Dedifferentiated amniotic fluid mesenchymal stem cell (primary cell): ENCODE data around the gene DLX6.

Experiments
- DNase-seq: peaks from one replicate; pipeline ENCODE4 v3.0.0-alpha.2; 2016; ENCODE audit errors: extremely low spot score

Gene DLX6

DNA sequence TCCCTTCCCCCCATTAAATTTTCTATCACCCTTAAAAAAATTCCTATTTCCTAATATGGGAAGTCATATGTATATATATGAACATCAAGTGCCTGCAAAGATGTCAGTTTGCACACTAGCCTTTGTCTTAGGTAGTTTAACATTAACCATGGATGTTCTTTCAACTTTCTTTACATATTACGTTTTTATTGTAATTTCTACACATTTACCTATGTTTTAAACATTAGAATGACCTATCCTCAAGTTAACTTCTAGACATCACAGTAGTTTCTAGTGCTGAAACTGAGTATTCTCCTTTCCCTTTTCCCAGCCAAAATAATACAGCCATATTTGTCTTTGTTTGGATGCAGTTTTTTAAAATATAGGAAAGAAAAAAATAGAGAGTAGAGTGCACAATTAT lies 5.8 kb downstream of the DLX6 start:
- no peak for DNase-seq

DNA sequence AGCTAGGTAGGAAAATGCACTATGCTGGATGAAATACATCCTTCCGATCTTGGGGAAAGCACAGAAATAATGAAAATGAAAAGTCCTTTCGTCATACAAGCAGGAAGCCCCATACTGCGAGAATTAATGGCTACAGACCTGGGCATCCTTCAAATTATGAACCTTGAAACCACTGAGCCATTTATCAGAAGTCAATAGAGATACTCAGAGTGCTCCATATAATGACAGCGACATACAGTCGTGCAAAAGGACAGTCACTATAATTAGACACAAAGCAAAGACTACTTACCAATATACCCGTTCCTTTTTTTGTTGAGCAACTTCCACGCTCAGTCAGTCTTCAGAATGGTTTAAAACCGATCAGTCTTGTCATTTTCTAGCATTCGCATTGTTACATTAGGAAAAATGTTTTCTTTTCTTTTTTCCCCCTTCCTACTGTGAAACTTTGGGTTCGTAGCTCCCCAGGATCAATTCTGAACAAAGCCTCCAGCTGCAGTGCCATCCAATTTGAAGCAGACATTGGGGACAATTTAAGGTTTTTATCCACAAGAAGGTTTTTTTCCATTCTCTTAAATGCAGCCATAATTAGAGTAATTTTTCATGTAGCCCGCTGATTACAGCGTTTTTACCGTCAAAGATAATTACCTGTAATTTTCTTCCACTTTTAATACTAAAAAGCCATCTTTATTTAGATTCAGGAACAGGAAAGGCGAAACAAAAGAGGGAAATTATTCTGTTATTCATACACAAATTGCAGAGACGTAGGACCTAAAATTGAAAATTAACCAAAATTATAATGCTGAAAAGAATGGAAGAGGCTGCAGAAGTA lies 6.4 kb downstream of the DLX6 start:
- DNase-seq, result no peak

DNA sequence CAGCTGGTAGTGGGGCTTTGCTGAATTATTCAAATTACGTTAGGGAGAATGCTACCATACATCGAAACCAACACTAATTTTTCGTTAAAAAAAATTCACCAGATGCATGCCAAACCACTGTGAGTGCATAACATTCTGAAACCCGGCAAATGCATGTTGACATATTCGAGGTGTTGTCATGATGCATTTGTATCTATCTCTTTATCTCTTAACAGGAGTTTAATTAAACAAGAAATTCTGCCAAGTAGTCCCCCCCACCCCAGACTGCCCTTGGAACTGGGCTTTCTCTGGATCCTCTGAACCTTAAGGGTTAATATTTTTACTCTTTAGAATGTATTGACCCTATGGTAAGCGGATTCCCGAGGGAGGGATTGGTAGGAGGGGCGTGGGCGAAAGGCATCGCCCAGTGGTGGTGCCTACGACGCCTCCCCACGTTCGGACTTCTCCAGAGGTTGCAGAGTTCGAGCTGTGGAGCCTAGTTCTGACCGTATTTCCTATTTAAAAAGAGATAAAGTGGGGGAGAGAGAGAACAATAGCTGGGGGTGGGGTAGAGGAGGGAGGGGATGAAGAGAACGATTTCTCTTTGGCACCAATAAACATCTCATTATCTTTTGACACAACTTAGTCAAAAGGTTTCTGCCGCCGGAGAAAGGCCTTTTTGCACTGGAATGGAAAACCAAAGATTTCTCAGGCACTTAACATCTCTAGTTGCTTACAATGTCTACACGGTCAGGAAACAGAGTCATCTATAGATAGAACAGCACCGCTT lies 7.2 kb downstream of the DLX6 start:
- DNase-seq, result no peak

DNA sequence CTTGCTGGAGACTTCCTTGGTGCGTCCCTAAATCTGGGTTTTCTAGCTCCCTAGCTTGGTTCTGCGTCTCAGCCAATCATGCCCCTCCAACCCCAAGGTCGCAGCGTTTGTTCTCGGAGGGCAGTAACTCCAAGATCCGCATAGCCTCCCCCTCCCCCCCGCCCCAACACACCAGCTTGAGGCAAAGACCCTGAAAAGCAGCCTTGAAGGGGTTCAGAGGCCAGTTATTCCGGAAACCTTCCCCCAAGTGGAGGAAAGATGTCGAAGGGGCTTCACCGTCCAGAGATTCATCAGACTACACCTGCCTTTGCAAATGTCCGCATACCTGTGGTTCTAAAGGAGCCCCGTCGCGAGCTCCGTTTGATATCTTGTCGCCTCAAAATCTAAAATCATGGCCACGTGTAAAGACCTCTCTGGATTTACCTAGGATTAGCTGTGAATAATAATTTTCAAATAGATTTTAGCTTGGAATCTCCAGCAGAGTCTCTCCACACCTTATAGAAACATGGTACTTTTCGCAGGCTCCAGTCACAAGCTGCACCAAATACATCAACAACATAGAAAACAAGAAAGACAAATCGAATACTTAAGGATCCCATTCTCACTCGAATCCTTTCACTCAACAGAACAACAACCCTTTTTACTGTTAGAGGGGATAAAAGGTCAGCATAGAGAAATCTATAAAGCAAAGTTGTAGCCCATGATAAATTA lies 7.9 kb downstream of the DLX6 start:
- no peak for DNase-seq

DNA sequence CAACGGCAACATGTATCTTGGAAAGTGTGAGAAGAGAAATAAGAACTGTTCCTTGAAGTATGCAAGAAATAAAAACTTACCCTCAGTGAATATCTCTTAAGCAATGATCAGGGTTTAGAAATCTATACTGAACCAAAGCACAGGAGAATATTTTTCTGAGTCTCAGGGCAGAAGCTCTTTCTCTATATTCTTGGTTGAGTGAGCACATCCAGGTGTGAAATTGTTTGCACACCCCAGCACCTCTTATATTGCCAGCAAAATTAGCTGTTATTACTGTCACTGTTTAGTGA lies 8.4 kb downstream of the DLX6 start:
- DNase-seq, result no peak

DNA sequence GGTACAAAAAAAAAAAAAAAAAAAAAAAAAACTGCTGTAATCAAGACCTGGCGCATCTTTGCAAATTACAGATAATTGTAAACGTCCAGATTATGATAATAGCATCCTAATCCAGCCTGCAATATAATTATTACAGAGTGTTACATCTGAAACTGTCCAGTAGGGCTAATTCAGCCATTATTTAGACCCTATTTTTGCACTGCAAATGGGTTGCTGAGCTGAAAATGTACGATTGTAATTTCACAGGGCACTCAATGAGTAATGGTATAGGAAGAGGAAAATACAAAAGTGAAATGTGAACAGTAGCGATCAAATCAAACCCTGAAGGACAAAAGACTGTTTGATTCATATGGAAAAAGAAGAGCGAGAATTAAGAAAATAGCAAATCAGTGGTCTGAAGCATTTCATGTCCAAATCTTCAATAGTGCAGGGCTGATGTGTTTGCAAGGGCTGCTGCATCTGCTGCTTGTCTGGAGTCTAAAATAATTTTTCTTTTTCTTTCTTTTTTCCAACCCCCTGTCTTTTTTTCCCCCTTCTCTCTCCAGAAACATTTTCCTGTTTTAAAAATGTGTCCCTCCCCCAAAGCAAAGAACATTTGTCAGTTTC lies 8.9 kb downstream of the DLX6 start:
- no peak for DNase-seq

DNA sequence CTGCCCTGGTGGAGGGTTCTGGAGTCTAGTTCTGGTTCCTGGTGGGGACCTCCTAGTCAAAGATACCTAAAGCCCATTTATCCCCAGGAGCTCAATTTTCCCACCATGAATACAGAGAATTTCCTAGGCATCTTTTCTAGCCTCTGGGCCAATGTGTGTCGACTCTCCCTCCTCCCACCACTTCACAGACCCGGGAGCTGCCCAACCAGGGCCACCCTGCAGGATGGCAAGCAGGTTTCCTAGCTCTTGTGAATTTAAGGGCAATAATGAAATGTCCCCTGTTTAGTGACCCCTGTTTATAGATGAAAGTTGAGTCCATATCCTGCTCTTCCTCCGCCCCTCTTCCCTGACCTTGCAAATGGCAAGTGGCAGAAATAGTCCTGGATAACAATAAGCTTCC lies 9.9 kb downstream of the DLX6 start:
- DNase-seq, result no peak

DNA sequence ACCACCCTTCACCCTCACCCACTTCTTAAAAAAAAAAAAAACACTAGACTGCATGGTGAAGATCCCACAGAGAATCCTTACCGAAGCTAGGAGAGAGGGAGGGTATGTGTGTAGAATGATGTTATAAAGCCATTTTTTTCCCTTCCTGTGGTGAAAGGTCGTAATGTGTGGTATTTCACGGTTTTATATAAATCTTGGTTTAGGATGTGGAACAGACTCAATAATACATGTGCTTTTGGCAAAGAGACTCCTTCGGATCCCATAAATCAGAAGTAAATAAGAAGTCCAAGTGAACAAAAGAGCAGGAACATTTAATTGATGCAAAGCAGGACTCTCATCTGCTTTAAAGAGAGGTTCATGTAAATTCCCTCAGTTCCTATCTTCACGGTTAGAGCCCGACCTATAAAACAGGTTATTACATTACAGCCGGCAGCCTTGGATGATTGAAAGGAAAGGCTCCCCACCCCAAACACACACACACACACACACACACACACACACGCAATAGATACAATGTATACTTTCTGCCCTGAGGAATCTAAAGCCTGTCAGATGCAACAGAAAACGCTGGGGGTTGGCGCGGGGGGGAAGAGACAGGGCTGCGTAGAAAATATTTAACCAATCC lies 10.5 kb downstream of the DLX6 start:
- DNase-seq, result no peak

DNA sequence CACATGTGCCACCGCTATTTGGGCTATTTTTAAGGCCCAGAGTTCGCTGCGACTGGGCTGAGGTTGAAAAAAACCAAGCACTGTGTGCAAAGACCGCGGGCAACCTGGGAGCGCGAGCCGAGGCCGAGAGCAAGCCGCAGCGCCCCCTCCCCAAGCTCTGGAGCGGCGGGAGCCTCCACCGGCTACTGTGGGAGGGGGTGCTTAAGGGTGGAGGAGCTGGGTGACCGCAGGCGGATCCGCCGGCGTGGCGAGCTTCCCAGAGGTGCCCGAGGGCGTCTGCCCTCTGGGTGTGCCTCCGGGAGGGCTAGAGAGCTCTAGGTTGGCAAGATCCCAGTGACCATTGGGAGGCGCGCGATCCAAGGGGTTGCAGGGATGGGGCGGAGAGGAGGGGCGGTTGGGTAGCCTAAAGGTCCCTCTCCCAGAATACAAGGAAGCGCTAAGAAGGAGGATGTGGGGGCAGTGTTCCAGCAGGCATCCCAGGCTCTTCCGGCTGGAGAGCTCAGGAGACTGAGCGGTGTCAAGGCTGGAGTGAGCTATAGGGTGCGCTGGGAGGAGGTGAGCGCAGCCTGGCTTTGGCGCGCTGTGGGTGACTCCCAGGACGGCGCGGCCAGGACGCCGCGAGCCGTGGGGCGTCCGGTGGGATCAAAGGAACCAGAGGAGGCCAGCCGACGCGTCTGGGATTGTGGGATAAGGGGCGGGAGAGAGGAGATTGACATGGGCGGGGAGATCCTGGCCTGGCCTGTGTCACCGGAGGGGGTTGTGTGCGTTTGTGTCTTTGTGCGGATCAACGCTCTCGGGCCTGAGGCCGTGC lies 11.2 kb downstream of the DLX6 start:
- no peak for DNase-seq

DNA sequence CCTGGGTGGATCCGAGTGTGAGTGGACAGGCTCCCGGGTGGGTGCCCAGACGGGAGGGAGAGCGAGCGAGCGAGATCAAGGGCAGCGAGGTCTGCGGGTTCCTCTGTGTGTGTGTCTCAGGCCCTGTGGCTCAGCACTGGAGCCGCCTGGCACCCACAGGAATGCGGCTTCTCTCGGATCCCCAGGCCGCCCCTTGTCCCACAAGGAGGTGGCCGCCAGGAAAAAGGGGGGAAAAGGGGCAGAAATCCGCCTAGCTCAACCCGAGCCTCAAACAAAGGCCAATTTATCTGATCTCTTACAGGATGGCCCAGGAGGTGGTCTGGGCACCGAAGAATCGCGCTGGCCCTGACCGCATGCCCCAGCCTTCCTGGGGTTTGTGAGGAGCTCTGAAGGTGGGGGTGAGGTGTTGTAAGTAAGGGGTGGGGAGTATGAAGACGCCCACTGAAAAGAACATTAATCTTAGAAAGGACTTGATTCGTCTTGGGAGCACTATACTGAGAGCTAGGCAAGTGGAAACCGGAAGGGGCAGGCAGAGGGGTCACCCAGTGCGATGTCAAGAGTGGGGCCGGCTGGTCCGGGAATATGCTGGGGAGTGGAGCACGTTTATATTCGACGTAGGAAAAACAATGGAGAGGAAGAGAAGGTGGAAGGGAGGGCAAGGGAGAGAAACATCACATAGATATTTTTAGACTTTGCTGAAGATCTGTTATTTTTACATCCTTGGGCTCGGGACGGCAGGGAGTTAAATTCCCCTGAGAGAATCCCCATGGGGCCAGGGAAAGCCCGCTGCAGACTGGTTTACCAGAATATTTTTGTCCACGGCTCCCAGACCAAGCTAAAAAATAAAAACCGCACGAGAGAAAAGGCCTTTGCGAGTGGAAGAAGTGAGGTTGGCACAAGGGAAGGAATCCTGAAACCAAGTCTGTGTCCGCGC lies 12.1 kb downstream of the DLX6 start:
- no peak for DNase-seq

DNA sequence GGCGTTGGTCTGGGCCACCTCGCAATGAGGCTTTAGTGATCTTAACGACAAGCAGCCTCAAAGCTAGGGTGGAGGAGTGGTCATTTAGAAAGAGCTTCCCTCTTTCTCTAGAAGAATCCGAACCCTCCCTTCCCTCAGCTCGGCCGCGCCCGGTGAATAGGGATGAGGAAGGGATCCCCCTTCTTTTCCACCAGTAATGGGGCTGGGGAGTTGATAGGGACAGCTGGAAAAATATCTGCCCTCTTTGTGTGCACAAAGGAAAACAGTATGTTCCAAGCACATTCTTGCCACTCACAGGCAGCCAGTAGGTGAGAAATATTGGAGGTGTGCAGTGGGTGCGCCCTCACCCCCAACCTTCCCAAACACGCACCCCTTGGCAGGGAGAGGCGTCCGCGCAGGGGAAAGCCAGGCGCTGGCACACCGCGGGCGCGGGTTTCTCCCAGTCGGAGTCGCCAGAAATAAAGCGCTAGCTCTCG lies 12.8 kb downstream of the DLX6 start:
- no peak for DNase-seq

DNA sequence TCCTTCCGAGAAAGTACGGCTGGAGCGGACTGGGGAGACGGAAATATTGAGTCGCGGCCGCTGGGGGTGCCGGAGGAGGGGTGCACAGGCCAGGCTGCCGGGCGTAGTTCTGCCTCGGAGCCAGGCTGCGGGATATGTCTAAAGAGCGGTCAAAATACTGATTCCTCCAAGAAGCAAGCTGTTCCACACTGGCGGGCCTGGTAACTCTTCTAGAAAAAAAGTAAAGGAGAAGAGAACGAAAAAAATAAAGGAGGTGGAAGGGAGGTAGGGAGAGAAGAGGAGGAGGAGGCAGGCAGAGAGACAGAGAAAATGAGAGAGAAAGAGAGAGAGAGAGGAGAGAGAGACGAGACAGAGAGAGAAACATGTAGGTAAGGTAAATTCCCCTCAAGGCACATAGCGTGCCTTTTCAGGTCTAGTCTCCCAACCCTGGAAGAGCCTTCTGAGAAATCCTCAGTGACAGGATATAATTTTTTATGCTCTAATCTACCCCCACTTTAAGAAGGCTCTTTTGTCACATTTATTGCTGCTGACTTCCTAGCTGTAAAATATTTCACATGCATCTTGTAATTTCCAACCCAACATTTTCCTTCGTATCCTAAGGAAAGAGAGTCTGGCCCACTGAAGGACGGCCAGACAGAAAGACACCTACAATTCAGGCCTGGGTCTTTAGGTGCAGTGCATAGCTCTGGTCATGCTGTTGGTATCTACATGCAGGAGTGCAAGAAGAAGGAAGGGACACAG lies 13.6 kb downstream of the DLX6 start:
- no peak for DNase-seq

DNA sequence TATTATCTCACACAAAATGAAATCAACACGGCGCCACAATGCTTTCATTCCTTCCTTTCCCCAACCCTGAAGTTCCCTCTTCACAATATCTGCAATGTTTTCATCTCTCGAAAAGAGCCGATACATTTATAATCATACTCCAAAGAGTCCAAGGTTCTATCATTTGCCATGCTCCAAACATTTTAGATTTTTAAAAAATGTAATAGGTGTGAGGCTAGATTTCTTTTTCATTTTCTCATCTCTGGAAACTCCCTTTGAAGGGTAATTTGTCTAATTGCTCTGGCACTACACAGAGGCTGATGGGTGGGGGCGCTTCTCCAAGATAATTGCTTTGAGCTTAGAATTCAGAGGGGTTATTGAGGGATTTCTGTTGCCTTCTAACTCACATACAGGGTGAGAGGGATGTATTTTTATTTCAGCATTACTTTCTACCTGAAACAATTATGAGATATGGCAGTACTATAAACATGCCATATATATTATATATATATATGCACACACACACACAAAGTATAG lies 14.4 kb downstream of the DLX6 start:
- DNase-seq, result no peak

DNA sequence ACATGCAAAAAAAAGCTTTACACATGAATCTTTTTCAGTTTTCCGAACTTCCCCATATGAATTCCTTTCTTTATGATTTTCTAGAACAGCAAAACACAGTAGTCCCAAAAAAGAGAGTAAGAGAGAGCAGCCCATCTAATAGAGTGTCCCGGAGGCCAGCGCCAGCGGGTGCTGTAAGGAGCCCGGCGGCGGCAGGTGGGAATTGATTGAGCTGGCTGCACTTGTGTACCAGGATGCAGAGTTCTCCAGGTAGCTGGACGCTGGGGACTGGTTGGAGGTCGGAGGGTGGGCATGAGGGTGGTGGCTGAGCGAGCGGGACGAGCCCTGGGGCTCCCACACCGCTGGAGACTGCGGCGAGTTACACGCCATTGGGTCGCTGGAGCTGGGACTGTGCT lies 15.2 kb downstream of the DLX6 start:
- no peak for DNase-seq

DNA sequence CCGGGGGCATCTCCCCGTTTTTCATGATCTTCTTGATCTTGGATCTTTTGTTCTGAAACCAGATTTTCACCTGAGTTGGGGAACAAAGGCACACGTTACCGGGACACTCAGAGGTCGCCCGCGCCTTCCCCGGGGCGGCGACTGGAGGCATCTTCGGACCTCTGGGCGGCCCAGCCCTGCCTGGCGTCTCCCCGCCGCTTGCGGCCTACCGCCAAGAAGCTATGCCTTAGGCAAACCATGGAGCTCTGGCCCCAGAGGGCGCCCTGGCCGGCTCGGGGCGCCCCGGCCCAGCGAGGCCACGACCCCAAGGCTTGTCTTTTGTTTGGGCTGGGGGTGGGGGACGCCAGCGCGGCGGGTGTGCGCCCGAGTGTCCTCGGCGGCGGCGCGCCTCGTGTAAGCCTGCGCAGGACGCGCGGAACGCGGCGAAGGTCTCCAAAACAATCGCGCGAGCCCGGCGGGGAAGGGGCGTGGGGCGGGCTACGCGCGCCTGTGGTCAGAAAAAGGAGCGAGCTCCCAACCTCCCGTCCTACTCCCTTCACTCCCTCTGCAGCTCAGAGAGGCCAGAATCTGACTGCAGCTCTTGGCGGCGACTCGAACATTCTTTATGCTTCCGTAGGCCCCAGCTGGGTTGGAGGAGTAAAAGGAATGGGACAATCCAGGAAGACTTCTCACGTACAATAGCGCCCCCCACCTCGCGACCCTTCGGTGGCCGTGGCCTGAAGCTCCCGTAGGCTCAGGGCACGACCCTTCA lies 15.8 kb downstream of the DLX6 start:
- DNase-seq, result no peak

DNA sequence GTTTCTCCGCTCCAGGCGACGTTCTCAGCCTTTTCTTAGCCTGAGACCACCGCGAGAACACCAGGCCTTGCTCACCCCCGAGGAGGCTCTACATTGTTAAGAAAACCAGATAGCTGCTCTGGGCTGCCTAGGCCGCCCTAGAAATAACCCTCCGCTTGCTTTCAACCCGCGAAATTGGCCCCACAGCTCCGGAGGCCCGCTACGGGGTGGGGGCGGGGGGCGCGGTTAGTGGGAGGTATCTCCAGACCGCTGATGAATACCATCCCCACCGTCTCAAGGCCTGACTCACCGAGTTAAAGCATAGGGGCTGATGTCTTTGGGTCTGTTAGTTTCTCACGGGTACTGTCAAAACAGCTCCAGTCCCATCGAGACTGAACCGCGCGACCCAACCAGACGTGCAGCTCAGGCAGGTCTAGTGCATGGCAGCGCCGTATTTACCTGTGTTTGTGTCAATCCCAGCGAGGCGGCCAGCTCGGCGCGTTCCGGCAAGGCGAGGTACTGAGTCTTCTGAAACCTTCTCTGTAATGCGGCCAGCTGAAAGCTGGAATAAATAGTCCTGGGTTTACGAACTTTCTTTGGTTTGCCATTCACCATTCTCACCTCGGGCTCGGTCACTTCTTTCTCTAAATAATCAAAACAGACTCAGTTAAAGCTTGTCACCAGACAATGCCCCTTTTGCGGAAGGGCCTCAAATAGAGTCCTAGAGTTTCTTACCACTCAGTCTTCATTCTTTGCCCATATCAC lies 16.6 kb downstream of the DLX6 start:
- no peak for DNase-seq

DNA sequence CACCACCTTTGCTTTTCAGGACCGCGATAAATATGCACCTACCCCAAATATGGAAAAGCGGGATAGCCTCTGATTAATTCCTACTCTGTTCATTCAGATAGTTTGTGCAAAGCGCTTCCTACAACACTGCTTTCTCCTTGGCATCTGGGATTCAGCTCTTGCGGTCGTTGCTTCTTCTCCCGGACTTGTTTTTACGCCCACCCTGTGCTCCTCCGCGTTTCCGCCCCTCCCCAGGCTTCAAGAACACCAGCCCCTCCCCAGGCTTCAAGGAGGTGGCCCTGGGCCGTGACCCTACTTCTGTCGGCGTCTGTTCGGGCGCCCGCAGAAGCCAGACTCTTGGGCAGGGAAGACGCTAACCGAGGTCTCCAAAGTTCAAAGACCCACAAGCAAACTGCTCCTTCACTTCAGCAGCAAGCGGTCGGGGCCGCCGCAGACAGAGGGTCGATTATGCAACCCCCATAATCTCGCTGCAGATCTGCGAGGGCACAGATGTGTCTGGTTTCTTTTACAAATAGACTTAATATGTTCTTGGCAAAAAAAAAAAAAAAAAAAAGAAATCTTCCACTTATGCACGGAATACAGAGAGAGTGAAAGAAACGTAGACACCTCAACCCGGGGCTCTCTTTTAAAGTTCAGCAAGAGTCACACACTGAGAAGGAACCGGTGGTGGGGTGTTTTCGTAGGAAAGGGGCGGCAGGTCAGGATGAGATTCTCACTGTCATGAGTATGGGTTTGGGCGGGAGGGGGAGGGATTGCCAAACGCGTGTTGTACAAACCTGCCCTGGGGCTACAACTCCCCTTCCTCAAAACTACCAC lies 17.3 kb downstream of the DLX6 start:
- DNase-seq, result no peak
